HepG2 (cell line): ENCODE results near the gene TMEM38A. TPM values are rescaled to one million over a fixed set of nuclear protein-coding genes. Genes with fewer than 3 reads are reported as not detected.

Source experiments
- ATAC-seq: fragments of 200-7000 bp; cut with Tn5 transposase; 3 replicates; pipeline ENCODE4 v1.9.1; 2020; ENCODE audit warnings: mild to moderate bottlenecking, moderate library complexity
- BruUV-seq: library from RNA; stranded (reverse); fragments of 400-500 nt; replicated peaks from 2 replicates; lab custom pipeline; 2021; lab: Mats Ljungman, UMichigan
- CTCF ChIA-PET: fragments of 300-600 bp; formaldehyde crosslinking; extraction: SDS; loops from one replicate; lab custom pipeline; 2021; ENCODE audit warnings: low total read pairs, inconsistent platforms, low intra/inter-chr PET ratio; lab: Yijun Ruan, JAX
- POLR2A ChIA-PET: fragments of 350-600 bp; sonication (Branson Sonifier 250); formaldehyde crosslinking; loops from one replicate; lab custom pipeline; 2020; ENCODE audit warnings: antibody characterized with exemption, inconsistent platforms; lab: Yijun Ruan, JAX
- DNase-seq: peaks from one replicate; pipeline ENCODE4 v3.0.0-alpha.2; 2015; ENCODE audit warnings: low spot score
- FAIRE-seq: peaks from 3 replicates; lab custom pipeline; 2011; peaks lifted over from hg19 to GRCh38; lab: Jason Lieb, UNC
- H2AFZ ChIP-seq: one replicate; pipeline ENCODE4 v1.6.1; 2011; ENCODE audit warnings: low read length, inconsistent platforms
- H3K27ac ChIP-seq: fragments of 300-600 bp; 3 replicates; pipeline ENCODE4 v1.8.0; 2011; ENCODE audit warnings: mixed run types, mild to moderate bottlenecking, mixed read lengths, low read length, inconsistent platforms; ENCODE audit not compliant: insufficient read depth; ENCODE audit errors: extremely low read length
- H3K27me3 ChIP-seq, 2 experiments: fragments of 200-600 bp in 1 of 2; 2 replicates in 1 of 2; 3 replicates in 1 of 2; pipeline versions ENCODE4 v1.6.0 to v1.8.0; 2011; ENCODE audit warnings: low read length in 2 of 2, mild to moderate bottlenecking in 2 of 2, moderate library complexity in 2 of 2, inconsistent platforms in 1 of 2; ENCODE audit not compliant: insufficient read depth in 2 of 2, control insufficient read depth in 1 of 2
- H3K36me3 ChIP-seq, 2 experiments: fragments of 200-600 bp in 1 of 2; replicated peaks in 1 of 2; 2 replicates in 1 of 2; 3 replicates in 1 of 2; pipeline versions ENCODE4 v1.5.1 to v1.8.0; 2011; ENCODE audit warnings: low read length in 2 of 2, inconsistent platforms in 1 of 2; ENCODE audit not compliant: insufficient read depth in 2 of 2, control insufficient read depth in 1 of 2
- H3K4me1 ChIP-seq: 2 replicates; pipeline ENCODE4 v1.5.1; 2012; ENCODE audit warnings: low read length, inconsistent platforms; ENCODE audit not compliant: insufficient read depth
- H3K4me2 ChIP-seq: 2 replicates; pipeline ENCODE4 v1.6.0; 2011; ENCODE audit warnings: low read depth, low read length, inconsistent platforms
- H3K4me3 ChIP-seq, 3 experiments: fragments of 200-600 bp in 1 of 3; sonication (generic), shearing (Covaris generic) in 1 of 3; replicated peaks in 1 of 3; 2 replicates each; pipeline ENCODE4 v1.5.1; 2011 to 2016; ENCODE audit warnings: low read length in 3 of 3, inconsistent platforms in 2 of 3, low read depth in 2 of 3, mild to moderate bottlenecking in 2 of 3, control low read depth in 1 of 3, mixed read lengths in 1 of 3; ENCODE audit not compliant: insufficient read depth in 1 of 3
- H3K79me2 ChIP-seq: one replicate; pipeline ENCODE4 v1.6.1; 2011; ENCODE audit warnings: low read length, inconsistent platforms; ENCODE audit not compliant: insufficient read depth
- H3K9ac ChIP-seq: 2 replicates; pipeline ENCODE4 v1.6.0; 2011; ENCODE audit warnings: mild to moderate bottlenecking, low read depth, low read length, inconsistent platforms; ENCODE audit not compliant: insufficient read depth
- H3K9me3 ChIP-seq: 2 replicates; pipeline ENCODE4 v1.5.1; 2012; ENCODE audit warnings: mild to moderate bottlenecking, low read length
- H4K20me1 ChIP-seq: 2 replicates; pipeline ENCODE4 v1.6.0; 2011; ENCODE audit warnings: inconsistent platforms, mild to moderate bottlenecking, low read length, moderate library complexity; ENCODE audit not compliant: insufficient read depth
- CC2D1A ChIP-seq: sonication (generic); formaldehyde crosslinking; IDR thresholded peaks from 2 replicates; pipeline ENCODE4 v1.8.1; 2023; ENCODE audit warnings: mild to moderate bottlenecking, missing genetic modification reagents
- GABPA ChIP-seq, 2 experiments: IDR thresholded peaks; 2 replicates each; pipeline ENCODE4 v1.6.1; 2011 to 2016; ENCODE audit warnings: low read depth in 2 of 2, low read length in 1 of 2, missing biosample characterization in 1 of 2, missing genetic modification characterization in 1 of 2
- PRMT3 ChIP-seq: sonication (generic); formaldehyde crosslinking; IDR thresholded peaks from 2 replicates; pipeline ENCODE4 v1.8.1; 2022; ENCODE audit warnings: low read depth, mild to moderate bottlenecking, moderate library complexity, missing genetic modification reagents, borderline replicate concordance
- SRF ChIP-seq: IDR thresholded peaks from 2 replicates; pipeline ENCODE4 v1.6.1; 2011; ENCODE audit warnings: mild to moderate bottlenecking, low read depth, low read length, moderate library complexity
- TEAD3 ChIP-seq: optimal IDR thresholded peaks from 2 replicates; pipeline ENCODE3; 2016; ENCODE audit warnings: borderline replicate concordance
- ZBTB38 ChIP-seq: sonication (generic); formaldehyde crosslinking; IDR thresholded peaks from 2 replicates; pipeline ENCODE4 v1.5.1; 2020; ENCODE audit warnings: mild to moderate bottlenecking, missing genetic modification reagents
- ZNF274 ChIP-seq: sonication (generic); formaldehyde crosslinking; IDR thresholded peaks from 2 replicates; pipeline ENCODE4 v1.5.1; 2020; ENCODE audit warnings: mild to moderate bottlenecking, missing genetic modification reagents
- WGBS: methylation state at CpG from one replicate; pipeline ENCODE4 v1.1.6; 2017; ENCODE audit warnings: low lambda C conversion rate; 5-methylcytosine and 5-hydroxymethylcytosine counted together
- in situ Hi-C: cut with HindIII; loops from 2 replicates; pipeline ENCODE4 v1.10.0; 2017; ENCODE audit warnings: low pct_unique_long_range_greater_than_20kb; ENCODE audit not compliant: extremely low pct_ligation_motif_present
- intact Hi-C: fragments of 100-400 bp; cut with micrococcal nuclease; formaldehyde crosslinking; loops from one replicate; pipeline ENCODE4 v1.10.0; 2022; ENCODE audit not compliant: unreplicated experiment
- polyA plus RNA-seq, 8 experiments: library from polyadenylated mRNA; depleted of rRNA in 3 of 8; stranded (reverse) in 7 of 8; unstranded in 1 of 8; fragments of >200 nt; fragmentation: Illumina TruSeq in 4 of 8; extraction: Trizol in 4 of 8; gene quantifications; 2 replicates each; pipeline versions ENCODE4 v1.2.1 to v1.2.3, GENCODE V29; 2011 to 2016; ENCODE audit warnings: low read depth in 4 of 8, missing spikeins in 1 of 8, mixed read lengths in 1 of 8; ENCODE audit not compliant: insufficient read depth in 1 of 8
- total RNA-seq, 5 experiments: library from RNA; depleted of rRNA; stranded (reverse); fragments of >200 nt; fragmentation: Illumina TruSeq; extraction: Trizol; gene quantifications; 2 replicates each; pipeline ENCODE4 v1.2.3, GENCODE V29; 2016; ENCODE audit warnings: low read depth in 1 of 5
- TF ChIP-seq, protein P1 (sequence below): fragments of 450-650 bp; IDR thresholded peaks from 2 replicates; pipeline ENCODE4 v1.6.1; 2016

The TMEM38A gene
- total and polyA plus RNA-seq, 2 of the 13 experiments (the other 11 are each of a cell fraction or from before 2014, with no cell fraction given), result 4.8 to 6.8 TPM

DNA sequence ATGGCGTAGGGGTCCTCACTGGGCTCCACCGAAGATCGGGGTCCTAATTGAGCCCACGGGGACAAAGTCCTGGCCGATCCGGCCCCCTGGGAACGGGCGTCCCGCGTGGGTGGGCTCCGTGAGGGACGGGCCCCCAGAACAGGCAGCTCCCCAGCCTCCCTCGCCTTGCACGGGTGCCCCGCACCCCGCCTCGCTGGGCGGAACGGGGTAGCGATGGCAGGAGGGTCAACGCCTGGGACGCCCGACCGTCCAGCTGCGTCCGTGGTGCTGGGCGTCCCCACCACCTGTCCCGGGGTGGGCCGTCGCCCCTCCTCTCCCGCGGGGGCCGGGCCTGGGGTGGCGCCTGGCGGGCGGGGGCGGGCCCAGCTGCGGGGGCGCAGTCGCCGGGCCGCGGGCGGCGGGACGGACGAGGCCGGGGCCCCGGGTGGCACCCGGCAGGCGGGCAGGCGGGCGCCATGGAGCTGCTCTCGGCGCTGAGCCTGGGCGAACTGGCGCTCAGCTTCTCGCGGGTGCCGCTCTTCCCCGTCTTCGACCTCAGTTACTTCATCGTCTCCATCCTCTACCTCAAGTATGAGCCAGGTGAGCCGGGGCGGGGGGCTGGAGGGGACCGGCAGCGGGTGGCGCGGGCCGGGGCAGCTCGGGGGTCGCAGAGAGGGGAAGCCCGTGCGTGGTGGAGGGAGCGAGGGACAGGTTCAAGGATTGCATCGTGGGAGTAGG, at the start of gene TMEM38A (continued):
- TF ChIP-seq ZBTB38 (CRISPR knock-in tag), result 0 out of 2 replicates have a peak, but pooled peaks have one; percentile 10
- TF ChIP-seq SRF, result no peak
- TF ChIP-seq CC2D1A, result no peak

DNA sequence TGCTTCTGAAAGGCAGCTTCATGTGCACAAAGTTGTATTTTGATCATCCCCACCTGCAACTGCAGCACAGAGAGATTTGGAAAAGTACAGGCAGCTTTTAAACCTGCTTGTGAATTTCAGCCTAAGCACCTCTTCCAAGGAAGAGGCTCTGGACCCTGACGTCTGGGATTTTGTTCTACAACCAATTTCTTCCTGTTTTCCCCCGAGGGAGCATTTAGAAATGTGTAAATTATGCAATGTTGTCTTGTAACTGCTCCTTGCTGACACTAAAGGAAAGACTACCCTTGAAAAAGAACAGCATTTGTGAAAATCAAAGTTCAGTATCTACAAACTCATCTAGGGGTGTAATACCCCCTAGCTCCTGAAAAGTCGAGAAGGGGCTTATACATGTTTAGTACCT, 48.3 kb upstream of the TMEM38A start:
- in situ Hi-C loops (no loop called here), intact Hi-C loops (no loop called here)
- H2AFZ ChIP-seq, result no peak overlapping the region
- WGBS, result 90% methylated on average over 3 of the region's 3 CpGs
- H3K4me3 ChIP-seq, result no peak overlapping the region
- ATAC-seq, result no peak
- no peak overlapping the region for H3K27ac ChIP-seq
- H3K27me3 ChIP-seq, result no peaks in the 10 kb centered on the region
- no peaks in the 10 kb centered on the region; a peak in 1 of 5 replicates for H3K36me3 ChIP-seq
- no peak overlapping the region for H3K4me2 ChIP-seq
- POLR2A ChIA-PET, result no interaction called here
- CTCF ChIA-PET, result no interaction called here
- TF ChIP-seq ZNF274, result no peak
- TF ChIP-seq TEAD3 (CRISPR knock-in tag), result no peak
- TF ChIP-seq, protein P1, sequence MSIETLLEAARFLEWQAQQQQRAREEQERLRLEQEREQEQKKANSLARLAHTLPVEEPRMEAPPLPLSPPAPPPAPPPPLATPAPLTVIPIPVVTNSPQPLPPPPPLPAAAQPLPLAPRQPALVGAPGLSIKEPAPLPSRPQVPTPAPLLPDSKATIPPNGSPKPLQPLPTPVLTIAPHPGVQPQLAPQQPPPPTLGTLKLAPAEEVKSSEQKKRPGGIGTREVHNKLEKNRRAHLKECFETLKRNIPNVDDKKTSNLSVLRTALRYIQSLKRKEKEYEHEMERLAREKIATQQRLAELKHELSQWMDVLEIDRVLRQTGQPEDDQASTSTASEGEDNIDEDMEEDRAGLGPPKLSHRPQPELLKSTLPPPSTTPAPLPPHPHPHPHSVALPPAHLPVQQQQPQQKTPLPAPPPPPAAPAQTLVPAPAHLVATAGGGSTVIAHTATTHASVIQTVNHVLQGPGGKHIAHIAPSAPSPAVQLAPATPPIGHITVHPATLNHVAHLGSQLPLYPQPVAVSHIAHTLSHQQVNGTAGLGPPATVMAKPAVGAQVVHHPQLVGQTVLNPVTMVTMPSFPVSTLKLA, result no peak
- no peak for TF ChIP-seq GABPA (IDR thresholded peaks at IDR 0.05; ENCODE audit: low read depth, low read length)
- no peak for TF ChIP-seq GABPA (CRISPR knock-in tag; IDR thresholded peaks at IDR 0.05; ENCODE audit: low read depth)
- no peak for TF ChIP-seq PRMT3 (CRISPR knock-in tag)
- BruUV-seq, result no TSS peak
- DNase-seq, result no peak
- H3K79me2 ChIP-seq, result peaks cover 91% of the 10 kb centered on the region
- no peaks in the 10 kb centered on the region for H3K4me1 ChIP-seq
- FAIRE-seq, result no peak
- H3K9me3 ChIP-seq, result no peaks in the 10 kb centered on the region
- peaks cover 11% of the 10 kb centered on the region; the same call in 1 of the 2 replicates for H4K20me1 ChIP-seq
- H3K9ac ChIP-seq, result no peak overlapping the region
